GM12892 (cell line): ENCODE measurements around the gene ADIG.

Experiments
- POLR2A ChIP-seq: IDR thresholded peaks from 2 replicates; pipeline ENCODE4 v1.6.1; 2011; ENCODE audit warnings: low read depth, low read length, control low read depth
- TAF1 ChIP-seq: IDR thresholded peaks from 2 replicates; pipeline ENCODE4 v1.6.1; 2011; ENCODE audit warnings: low read depth, mild to moderate bottlenecking, control low read depth, low read length, borderline replicate concordance

- TF ChIP-seq POLR2A (no peak), TAF1 (no peak)
These were observed 46.2 kb upstream of the ADIG start for GRCh38 chr20:38534756-38535155.
